COLO668 (cell line): Measurements from ENCODE around the gene PDIA2.
"Not testable (repeated sequence)": the region's sequence is repeated elsewhere in the genome, so short reads cannot be mapped to it uniquely, and the experiment has no call there.

Experiments
- DNase-seq: peaks from one replicate; lab custom pipeline; 2025; ENCODE audit not compliant: unreplicated experiment; lab: John Stamatoyannopoulos, UW

Gene PDIA2

GRCh38 chr16:324451-325334, 41.7 kb downstream of the PDIA2 start:
- peak; percentile 93 for DNase-seq

- no peak for DNase-seq
These were observed 42.6 kb downstream of the PDIA2 start for GRCh38 chr16:325375-326145.

GRCh38 chr16:330741-331140, 47.8 kb downstream of the PDIA2 start:
- no peak for DNase-seq

GRCh38 chr16:331181-331814, 48.3 kb downstream of the PDIA2 start:
- DNase-seq, result not testable (repeated sequence)

GRCh38 chr16:333406-334094, 50.6 kb downstream of the PDIA2 start:
- DNase-seq, result no peak

- not testable (repeated sequence) for DNase-seq
These were observed 51.3 kb downstream of the PDIA2 start for GRCh38 chr16:334164-334832.

- DNase-seq, result not testable (repeated sequence)
These were observed 52.1 kb downstream of the PDIA2 start for GRCh38 chr16:334861-335632.

GRCh38 chr16:336269-336668, 53.3 kb downstream of the PDIA2 start:
- no peak for DNase-seq
